ENCODE results near the gene HEATR5A.

The HEATR5A gene

GRCh38 chr14:31360919-31361662 lies 59.3 kb downstream of the HEATR5A start:
- no peak overlapping the region for H3K4me3 ChIP-seq (ENCODE audit: low read length)
- DNase-seq (ENCODE audit: low read depth) = peak; percentile 83
- TF ChIP-seq, protein P1, sequence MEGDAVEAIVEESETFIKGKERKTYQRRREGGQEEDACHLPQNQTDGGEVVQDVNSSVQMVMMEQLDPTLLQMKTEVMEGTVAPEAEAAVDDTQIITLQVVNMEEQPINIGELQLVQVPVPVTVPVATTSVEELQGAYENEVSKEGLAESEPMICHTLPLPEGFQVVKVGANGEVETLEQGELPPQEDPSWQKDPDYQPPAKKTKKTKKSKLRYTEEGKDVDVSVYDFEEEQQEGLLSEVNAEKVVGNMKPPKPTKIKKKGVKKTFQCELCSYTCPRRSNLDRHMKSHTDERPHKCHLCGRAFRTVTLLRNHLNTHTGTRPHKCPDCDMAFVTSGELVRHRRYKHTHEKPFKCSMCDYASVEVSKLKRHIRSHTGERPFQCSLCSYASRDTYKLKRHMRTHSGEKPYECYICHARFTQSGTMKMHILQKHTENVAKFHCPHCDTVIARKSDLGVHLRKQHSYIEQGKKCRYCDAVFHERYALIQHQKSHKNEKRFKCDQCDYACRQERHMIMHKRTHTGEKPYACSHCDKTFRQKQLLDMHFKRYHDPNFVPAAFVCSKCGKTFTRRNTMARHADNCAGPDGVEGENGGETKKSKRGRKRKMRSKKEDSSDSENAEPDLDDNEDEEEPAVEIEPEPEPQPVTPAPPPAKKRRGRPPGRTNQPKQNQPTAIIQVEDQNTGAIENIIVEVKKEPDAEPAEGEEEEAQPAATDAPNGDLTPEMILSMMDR (IDR thresholded peaks at IDR 0.05; ENCODE audit: insufficient read depth, low read depth, low read length, missing control alignments) = no peak

- TF ChIP-seq, protein P1 (IDR thresholded peaks at IDR 0.05; ENCODE audit: insufficient read depth, low read depth, low read length, missing control alignments) = no peak
- no peak overlapping the region for H3K4me3 ChIP-seq (ENCODE audit: low read length)
- DNase-seq (ENCODE audit: low read depth) = no peak
Observed at GRCh38 chr14:31357279-31357678, 63.1 kb downstream of the HEATR5A start.

GRCh38 chr14:31346097-31346496 lies 74.3 kb downstream of the HEATR5A start:
- no peak overlapping the region for H3K4me3 ChIP-seq (ENCODE audit: low read length)
- TF ChIP-seq, protein P1 (IDR thresholded peaks at IDR 0.05; ENCODE audit: insufficient read depth, low read depth, low read length, missing control alignments) = no peak
- no peak for DNase-seq (ENCODE audit: low read depth)

DNA sequence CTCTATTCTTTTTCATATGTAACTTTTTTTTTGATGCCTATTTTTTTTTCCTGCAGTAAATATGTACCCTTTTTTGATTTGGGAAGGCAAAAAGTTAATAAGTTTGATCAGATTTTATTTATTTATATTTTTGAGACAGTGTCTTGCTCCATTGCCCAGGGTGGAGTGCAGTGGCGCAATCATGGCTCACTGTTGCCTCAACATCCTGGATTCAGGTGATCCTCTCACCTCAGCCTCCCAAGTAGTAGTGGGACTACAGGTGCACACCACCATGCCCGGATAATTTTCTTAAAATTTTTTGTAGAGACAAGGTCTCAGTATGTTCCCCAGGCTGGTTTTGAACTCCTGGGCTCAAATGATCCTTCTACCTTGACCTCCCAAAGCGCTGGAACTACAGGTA lies 79.1 kb downstream of the HEATR5A start:
- no peak overlapping the region for H3K4me3 ChIP-seq (ENCODE audit: low read length)
- no peak for DNase-seq (ENCODE audit: low read depth)
- TF ChIP-seq, protein P1 (IDR thresholded peaks at IDR 0.05; ENCODE audit: insufficient read depth, low read depth, low read length, missing control alignments) = no peak

GRCh38 chr14:31340297-31341063 lies 79.9 kb downstream of the HEATR5A start:
- no peak overlapping the region for H3K4me3 ChIP-seq (ENCODE audit: low read length)
- DNase-seq (ENCODE audit: low read depth) = no peak
- TF ChIP-seq, protein P1 (IDR thresholded peaks at IDR 0.05; ENCODE audit: insufficient read depth, low read depth, low read length, missing control alignments) = no peak

DNA sequence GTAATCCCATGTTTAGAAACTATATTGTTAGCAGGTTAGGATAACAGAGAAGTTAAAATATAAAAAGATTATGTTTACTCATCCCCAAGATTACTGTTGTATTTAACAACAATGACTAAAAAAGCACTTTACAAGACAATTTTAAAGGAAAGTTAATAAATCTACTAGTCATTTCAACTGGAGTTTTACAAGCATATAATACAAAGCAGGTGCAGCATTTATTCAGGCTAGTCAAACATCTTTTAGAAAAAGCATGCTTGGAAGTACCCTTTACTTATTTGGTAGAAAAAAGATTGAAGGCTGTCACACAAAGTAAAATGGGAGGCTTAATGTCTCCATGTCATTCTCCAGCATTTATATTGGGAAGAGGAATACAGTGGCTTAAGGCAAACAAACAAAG lies 80.6 kb downstream of the HEATR5A start:
- no peak for DNase-seq (ENCODE audit: low read depth)
- TF ChIP-seq, protein P1 (IDR thresholded peaks at IDR 0.05; ENCODE audit: insufficient read depth, low read depth, low read length, missing control alignments) = no peak

More for the DNA sequence above, 80.6 kb downstream of the HEATR5A start:
- no peak overlapping the region for H3K4me3 ChIP-seq (ENCODE audit: low read length)
